Endothelial cell of umbilical vein (primary cell): ENCODE results near the gene CFAP46. TPM values are rescaled to one million over a fixed set of nuclear protein-coding genes. Genes with fewer than 3 reads are reported as not detected.

Source experiments
- BruUV-seq: library from RNA; stranded (reverse); fragments of 400-500 nt; replicated peaks from 2 replicates; lab custom pipeline; 2021; lab: Mats Ljungman, UMichigan
- CTCF ChIA-PET: fragments of 300-600, 350-600 bp; sonication (Branson Sonifier 250); formaldehyde crosslinking; loops from one replicate; lab custom pipeline; 2021; ENCODE audit warnings: antibody characterized with exemption, inconsistent platforms; lab: Charles Lee
- POLR2A ChIA-PET: fragments of 300-600, 350-600 bp; sonication (Branson Sonifier 250); formaldehyde crosslinking; loops from one replicate; lab custom pipeline; 2021; ENCODE audit warnings: antibody characterized with exemption, inconsistent platforms; lab: Charles Lee
- DNase-seq: peaks from one replicate; pipeline ENCODE4 v3.0.0-alpha.2; 2011; ENCODE audit warnings: low read depth, low spot score
- FAIRE-seq: peaks from 2 replicates; lab custom pipeline; 2011; peaks lifted over from hg19 to GRCh38; lab: Jason Lieb, UNC
- H2AFZ ChIP-seq: 2 replicates; pipeline ENCODE4 v1.6.0; 2012; ENCODE audit warnings: low read depth, low read length, control low read depth, inconsistent platforms
- H3K27ac ChIP-seq: 2 replicates; pipeline ENCODE4 v1.5.1; 2011; ENCODE audit warnings: low read depth, mild to moderate bottlenecking, control low read depth, low read length, moderate library complexity; ENCODE audit not compliant: insufficient read depth
- H3K27me3 ChIP-seq, 2 experiments: 2 replicates each; pipeline versions ENCODE4 v1.6.0 to v1.6.1; 2011; ENCODE audit warnings: low read length in 2 of 2, mixed read lengths in 1 of 2; ENCODE audit not compliant: control insufficient read depth in 2 of 2, insufficient read depth in 2 of 2
- H3K36me3 ChIP-seq, 2 experiments: 2 replicates in 1 of 2; 3 replicates in 1 of 2; pipeline ENCODE4 v1.5.1; 2011; ENCODE audit warnings: low read length in 2 of 2, mild to moderate bottlenecking in 1 of 2, moderate library complexity in 1 of 2; ENCODE audit not compliant: control insufficient read depth in 2 of 2, insufficient read depth in 2 of 2; ENCODE audit errors: extremely low read depth in 1 of 2
- H3K4me1 ChIP-seq: 3 replicates; pipeline ENCODE4 v1.5.1; 2011; ENCODE audit warnings: mild to moderate bottlenecking, low read length; ENCODE audit not compliant: control insufficient read depth, insufficient read depth; ENCODE audit errors: extremely low read depth
- H3K4me2 ChIP-seq: 2 replicates; pipeline ENCODE4 v1.6.1; 2011; ENCODE audit warnings: low read length, control low read depth, mixed read lengths; ENCODE audit not compliant: insufficient read depth
- H3K4me3 ChIP-seq, 3 experiments: fragments of 200-600 bp in 1 of 3; sonication (generic), shearing (Covaris generic) in 1 of 3; replicated peaks in 1 of 3; 2 replicates each; pipeline ENCODE4 v1.5.1; 2011 to 2016; ENCODE audit warnings: control low read depth in 3 of 3, low read length in 3 of 3, mild to moderate bottlenecking in 2 of 3, inconsistent platforms in 1 of 3, low read depth in 1 of 3, moderate library complexity in 1 of 3; ENCODE audit not compliant: insufficient read depth in 1 of 3
- H3K79me2 ChIP-seq: 2 replicates; pipeline ENCODE4 v1.6.0; 2012; ENCODE audit warnings: low read length, inconsistent platforms; ENCODE audit not compliant: control insufficient read depth, insufficient read depth
- H3K9ac ChIP-seq: replicated peaks from 2 replicates; pipeline ENCODE3; 2011; ENCODE audit warnings: low read length, control low read depth; ENCODE audit not compliant: insufficient read depth; ENCODE audit errors: extremely low read depth
- H3K9me1 ChIP-seq: replicated peaks from 3 replicates; pipeline ENCODE4 v1.6.0; 2011; ENCODE audit warnings: mild to moderate bottlenecking, low read length; ENCODE audit not compliant: control insufficient read depth, insufficient read depth; ENCODE audit errors: extremely low read depth
- H3K9me3 ChIP-seq: replicated peaks from 2 replicates; pipeline ENCODE4 v1.5.1; 2012; ENCODE audit warnings: low read length, inconsistent platforms; ENCODE audit not compliant: control insufficient read depth, insufficient read depth
- H4K20me1 ChIP-seq: replicated peaks from 2 replicates; pipeline ENCODE3; 2011; ENCODE audit warnings: mild to moderate bottlenecking, low read length; ENCODE audit not compliant: control insufficient read depth, insufficient read depth; ENCODE audit errors: extremely low read depth
- CTCF ChIP-seq, 2 donors: IDR thresholded peaks; 1 replicate in 1 of 2; 2 replicates in 1 of 2; pipeline ENCODE4 v1.5.1; 2011; ENCODE audit warnings: low read length in 2 of 2, mild to moderate bottlenecking in 2 of 2, moderate library complexity in 2 of 2, control low read depth in 1 of 2, inconsistent platforms in 1 of 2, low read depth in 1 of 2; ENCODE audit not compliant: insufficient read depth in 1 of 2; ENCODE audit errors: extremely low read depth in 1 of 2
- EZH2 ChIP-seq: IDR thresholded peaks from 2 replicates; pipeline ENCODE4 v1.6.1; 2012; ENCODE audit warnings: borderline replicate concordance, low read depth, mild to moderate bottlenecking, moderate library complexity, low read length, inconsistent platforms; ENCODE audit not compliant: severe bottlenecking
- FOS ChIP-seq: IDR thresholded peaks from 2 replicates; pipeline ENCODE4 v1.6.1; 2011; ENCODE audit warnings: mild to moderate bottlenecking, low read length, moderate library complexity, borderline replicate concordance; ENCODE audit not compliant: insufficient read depth
- GATA2 ChIP-seq: IDR thresholded peaks from 2 replicates; pipeline ENCODE4 v1.7.0; 2011; ENCODE audit warnings: low read depth, mild to moderate bottlenecking, moderate library complexity, mixed read lengths, low read length; ENCODE audit not compliant: insufficient read length, insufficient read depth
- JUN ChIP-seq: IDR thresholded peaks from 2 replicates; pipeline ENCODE4 v1.6.1; 2011; ENCODE audit warnings: borderline replicate concordance, low read depth; ENCODE audit not compliant: insufficient read length, insufficient read depth
- MAX ChIP-seq: IDR thresholded peaks from 2 replicates; pipeline ENCODE4 v1.6.1; 2011; ENCODE audit not compliant: insufficient read depth, insufficient read length
- MYC ChIP-seq: IDR thresholded peaks from one replicate; pipeline ENCODE4 v1.6.1; 2011; ENCODE audit warnings: mild to moderate bottlenecking, low read depth, low read length
- POLR2A ChIP-seq: IDR thresholded peaks from 2 replicates; pipeline ENCODE4 v1.6.1; 2012; ENCODE audit warnings: low read depth, mild to moderate bottlenecking, control low read depth, low read length
- POLR2AphosphoS5 ChIP-seq: IDR thresholded peaks from 2 replicates; pipeline ENCODE4 v1.6.1; 2012; ENCODE audit warnings: low read depth, mild to moderate bottlenecking, control low read depth, low read length, moderate library complexity; ENCODE audit not compliant: insufficient read depth
- dilution Hi-C: fragments of 300-500 bp; cut with MboI; formaldehyde crosslinking; loops from one replicate; pipeline ENCODE4 v1.15.0; 2019; ENCODE audit warnings: low sequenced_read_pairs; ENCODE audit not compliant: extremely low pct_ligation_motif_present
- intact Hi-C: fragments of 100-400 bp; cut with micrococcal nuclease; formaldehyde crosslinking; loops from one replicate; pipeline ENCODE4 v1.10.0; 2022
- polyA plus RNA-seq, 4 experiments: library from polyadenylated mRNA; depleted of rRNA in 3 of 4; stranded (reverse) in 3 of 4; unstranded in 1 of 4; fragments of >200 nt; gene quantifications; 2 replicates each; pipeline versions ENCODE4 v1.2.1 to v1.2.3, GENCODE V29; 2011 to 2012; ENCODE audit warnings: missing spikeins in 1 of 4
- total RNA-seq: library from RNA; stranded (reverse); gene quantifications from 2 replicates; pipeline ENCODE4 v1.2.3, GENCODE V29; 2021

Gene CFAP46
- total and polyA plus RNA-seq, 2 donors (not counting 3 experiments of a cell fraction or from before 2014, with no cell fraction given): 0.75 to 0.98 TPM

GRCh38 chr10:132938472-132939339 lies 3.7 kb downstream of the CFAP46 start:
- dilution Hi-C loops: no loop called here
- no peaks in the 10 kb centered on the region for H4K20me1 ChIP-seq
- no peaks in the 10 kb centered on the region for H3K79me2 ChIP-seq
- H3K36me3 ChIP-seq: no peaks in the 10 kb centered on the region
- CTCF ChIA-PET: no interaction called here
- H3K9me1 ChIP-seq: no peaks in the 10 kb centered on the region
- intact Hi-C loops: no loop called here
- H2AFZ ChIP-seq: no peak overlapping the region
- H3K27me3 ChIP-seq: no peaks in the 10 kb centered on the region
- no peak for DNase-seq
- FAIRE-seq: no peak
- no peaks in the 10 kb centered on the region for H3K4me1 ChIP-seq
- H3K4me3 ChIP-seq: no peak overlapping the region
- no TSS peak for BruUV-seq
- peak in 1 of 2 donors; percentile 48 for TF ChIP-seq CTCF (IDR thresholded peaks at IDR 0.05; ENCODE audit: extremely low read depth in 1 of 2, insufficient read depth in 1 of 2, low read depth in 1 of 2, low read length in 2 of 2)
- no peak for TF ChIP-seq EZH2
- no peak overlapping the region for H3K9ac ChIP-seq
- no peak overlapping the region for H3K4me2 ChIP-seq
- H3K27ac ChIP-seq: no peak overlapping the region
- POLR2A ChIA-PET: no interaction called here
- H3K9me3 ChIP-seq: no peaks in the 10 kb centered on the region

- CTCF ChIA-PET: no interaction called here
- Histone ChIP-seq H3K9me1 (no peaks in the 10 kb centered on the region), H3K36me3 (no peaks in the 10 kb centered on the region), H4K20me1 (no peaks in the 10 kb centered on the region), H2AFZ (no peak overlapping the region), H3K4me3 (no peak overlapping the region), H3K4me1 (no peaks in the 10 kb centered on the region), H3K27me3 (no peaks in the 10 kb centered on the region), H3K9me3 (no peaks in the 10 kb centered on the region), H3K79me2 (no peaks in the 10 kb centered on the region), H3K27ac (no peak overlapping the region), H3K9ac (no peak overlapping the region), H3K4me2 (no peak overlapping the region)
- no peak for FAIRE-seq
- POLR2A ChIA-PET: no interaction called here
- TF ChIP-seq POLR2AphosphoS5 (no peak), FOS (no peak), JUN (no peak), MYC (no peak), POLR2A (no peak), EZH2 (no peak), GATA2 (no peak), MAX (no peak), CTCF (IDR thresholded peaks at IDR 0.05; ENCODE audit: extremely low read depth in 1 of 2, insufficient read depth in 1 of 2, low read depth in 1 of 2, low read length in 2 of 2) (no peak)
- dilution Hi-C loops: no loop called here
- intact Hi-C loops: no loop called here
- no TSS peak for BruUV-seq
- no peak for DNase-seq
Observed at GRCh38 chr10:132937861-132938260, 4.5 kb downstream of the CFAP46 start.
